ENCODE data around the gene PELI1. TPM values are rescaled to one million over a fixed set of nuclear protein-coding genes. Genes with fewer than 3 reads are reported as not detected.

Gene PELI1
- total RNA-seq, 4 donors from 2014 or later = 13.7 to 31.1 (median 19.7) TPM

DNA sequence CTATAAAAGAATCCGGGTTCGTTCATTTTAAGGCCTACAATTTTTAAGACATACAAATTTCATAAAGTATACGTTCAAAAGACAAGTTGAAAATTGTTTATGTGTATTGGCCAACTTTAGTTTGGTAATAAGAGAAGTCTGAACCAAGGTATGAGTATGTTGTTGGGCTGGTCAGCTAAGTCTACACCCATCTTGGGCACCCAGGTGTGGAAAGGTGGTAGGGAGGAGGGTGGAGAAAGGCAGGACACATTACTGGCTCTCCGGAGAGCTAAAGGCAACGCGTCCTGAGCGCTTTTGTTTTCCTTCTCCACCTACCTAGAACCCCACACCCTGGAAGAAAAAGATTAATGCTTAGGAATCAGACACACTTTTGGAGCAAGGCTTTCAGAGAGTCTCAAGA, 899 bp upstream of the PELI1 start:
- DNase-seq (ENCODE audit: extremely low spot score) = no peak

DNA sequence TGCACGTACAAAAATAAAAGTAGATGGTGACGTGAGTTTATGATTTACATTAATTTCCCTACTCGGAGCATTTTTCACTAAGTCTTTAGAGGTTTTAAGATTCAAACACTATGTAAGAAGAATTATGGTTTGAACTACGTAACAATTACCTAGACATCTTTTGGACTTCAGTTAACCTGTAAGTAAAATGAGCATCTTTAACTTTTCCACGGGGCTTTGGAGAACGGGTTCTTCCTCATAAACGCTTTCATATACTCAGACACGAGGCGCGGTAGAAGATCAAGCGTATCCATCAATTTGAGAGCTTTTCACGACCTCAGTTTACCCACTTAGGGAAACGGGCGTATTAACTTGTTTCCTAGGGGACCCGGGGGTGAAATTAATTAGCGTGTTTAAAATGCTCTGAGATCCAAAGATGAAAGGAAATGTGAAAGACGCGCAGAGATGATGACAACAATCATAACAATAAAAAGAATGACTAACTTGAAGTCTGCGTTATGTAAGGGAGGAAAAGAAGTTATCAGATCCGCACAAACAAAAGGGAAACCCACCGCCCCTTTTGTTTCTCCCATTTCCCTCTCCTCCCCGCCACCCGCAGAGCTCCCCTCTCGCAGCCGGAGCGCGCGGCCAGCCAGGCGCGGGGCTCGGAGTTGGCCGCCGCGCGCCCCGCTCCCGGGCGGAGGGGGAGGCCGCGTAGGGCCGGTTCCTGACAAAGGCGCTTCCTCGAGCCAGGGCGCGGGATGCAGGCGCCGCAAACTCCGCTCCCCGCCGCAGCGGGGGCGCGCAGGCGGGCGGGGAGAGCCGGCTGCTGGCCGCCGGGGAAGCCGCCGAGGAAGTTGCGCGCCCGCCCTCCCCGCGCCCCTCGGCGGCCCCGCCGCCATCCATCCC, 807 bp downstream of the PELI1 start:
- H3K9me3 ChIP-seq = no peaks in the 10 kb centered on the region
- WGBS = under 1% methylated on average over 21 of the region's 69 CpGs
- DNase-seq (ENCODE audit: extremely low spot score) = no peak

More for the DNA sequence above, 899 bp upstream of the PELI1 start:
- H3K27me3 ChIP-seq = no peaks in the 10 kb centered on the region
- H3K36me3 ChIP-seq = no peaks in the 10 kb centered on the region
- H3K4me1 ChIP-seq = peaks cover 10 to 28% (median 26%) of the 10 kb centered on the region in 4 donors
- intact Hi-C loops (cut with DNase I) = loop anchor here (10.0 kb wide), 1 partner anchor 60 kb away; no protein-coding TSS in a partner anchor
- no peaks in the 10 kb centered on the region for H3K9me3 ChIP-seq
- H3K4me3 ChIP-seq = no peak overlapping the region
- no peak for TF ChIP-seq EP300 (IDR thresholded peaks at IDR 0.05)
- TF ChIP-seq, protein P1, sequence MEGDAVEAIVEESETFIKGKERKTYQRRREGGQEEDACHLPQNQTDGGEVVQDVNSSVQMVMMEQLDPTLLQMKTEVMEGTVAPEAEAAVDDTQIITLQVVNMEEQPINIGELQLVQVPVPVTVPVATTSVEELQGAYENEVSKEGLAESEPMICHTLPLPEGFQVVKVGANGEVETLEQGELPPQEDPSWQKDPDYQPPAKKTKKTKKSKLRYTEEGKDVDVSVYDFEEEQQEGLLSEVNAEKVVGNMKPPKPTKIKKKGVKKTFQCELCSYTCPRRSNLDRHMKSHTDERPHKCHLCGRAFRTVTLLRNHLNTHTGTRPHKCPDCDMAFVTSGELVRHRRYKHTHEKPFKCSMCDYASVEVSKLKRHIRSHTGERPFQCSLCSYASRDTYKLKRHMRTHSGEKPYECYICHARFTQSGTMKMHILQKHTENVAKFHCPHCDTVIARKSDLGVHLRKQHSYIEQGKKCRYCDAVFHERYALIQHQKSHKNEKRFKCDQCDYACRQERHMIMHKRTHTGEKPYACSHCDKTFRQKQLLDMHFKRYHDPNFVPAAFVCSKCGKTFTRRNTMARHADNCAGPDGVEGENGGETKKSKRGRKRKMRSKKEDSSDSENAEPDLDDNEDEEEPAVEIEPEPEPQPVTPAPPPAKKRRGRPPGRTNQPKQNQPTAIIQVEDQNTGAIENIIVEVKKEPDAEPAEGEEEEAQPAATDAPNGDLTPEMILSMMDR (IDR thresholded peaks at IDR 0.05) = no peak
- TF ChIP-seq POLR2A (IDR thresholded peaks at IDR 0.05; ENCODE audit: low read depth) = no peak
- no peak for TF ChIP-seq POLR2AphosphoS5 (IDR thresholded peaks at IDR 0.05)
- WGBS = 96% methylated on average over 7 of the region's 7 CpGs
- peak overlapping the region in 1 of 4 donors; percentile 99 for H3K27ac ChIP-seq (replicated peaks in 1 of 4)

DNA sequence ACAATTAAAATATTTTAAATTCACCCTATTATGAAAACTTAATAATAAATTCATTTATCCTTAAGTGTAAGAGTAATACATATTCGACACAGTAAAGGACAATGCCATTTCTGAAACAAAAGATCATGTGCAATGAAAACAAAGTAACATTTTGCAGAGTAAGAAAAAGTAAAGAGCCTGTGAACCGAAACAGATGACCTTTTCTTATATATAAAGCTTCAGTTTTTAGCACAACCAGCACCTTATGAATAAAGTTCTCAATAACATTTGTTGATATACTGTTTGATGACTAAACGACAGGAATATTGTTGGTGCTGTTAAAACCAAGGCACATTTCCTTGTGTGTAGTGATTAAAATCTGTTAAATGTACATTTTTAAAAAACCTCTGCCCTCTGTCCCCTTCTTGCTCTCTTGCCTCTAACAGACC, 1.5 kb downstream of the PELI1 start:
- H3K4me1 ChIP-seq = peaks cover 30 to 52% (median 49%) of the 10 kb centered on the region in 4 donors
- H3K27me3 ChIP-seq = no peaks in the 10 kb centered on the region
- no peaks in the 10 kb centered on the region for H3K9me3 ChIP-seq
- peak overlapping the region; percentile 68 to 100 (median 96) for H3K4me3 ChIP-seq
- 8% methylated on average over 3 of the region's 3 CpGs for WGBS
- no peaks in the 10 kb centered on the region for H3K36me3 ChIP-seq
- H3K27ac ChIP-seq (replicated peaks in 1 of 4) = peak overlapping the region; percentile 92 to 99 (median 98)
- TF ChIP-seq EP300 (IDR thresholded peaks at IDR 0.05) (no peak), POLR2AphosphoS5 (IDR thresholded peaks at IDR 0.05) (no peak), POLR2A (IDR thresholded peaks at IDR 0.05; ENCODE audit: low read depth) (no peak)
- TF ChIP-seq, protein P1 (IDR thresholded peaks at IDR 0.05) = no peak
- DNase-seq (ENCODE audit: extremely low spot score) = no peak
- intact Hi-C loops (cut with DNase I) = loop anchor here (5.0 to 10.0 kb wide), 2 partner anchors 62 to 85 kb away; no protein-coding TSS in a partner anchor

More for the DNA sequence above, 807 bp downstream of the PELI1 start:
- peaks cover 24 to 46% (median 43%) of the 10 kb centered on the region in 4 donors for H3K4me1 ChIP-seq
- intact Hi-C loops (cut with DNase I) = loop anchor here (5.0 to 10.0 kb wide), 2 partner anchors 61 to 84 kb away; no protein-coding TSS in a partner anchor
- peak overlapping the region; percentile 68 to 100 (median 96) for H3K4me3 ChIP-seq
- H3K36me3 ChIP-seq = no peaks in the 10 kb centered on the region
- peak overlapping the region; percentile 92 to 99 (median 98) for H3K27ac ChIP-seq (replicated peaks in 1 of 4)
- TF ChIP-seq EP300 (IDR thresholded peaks at IDR 0.05) = no peak
- TF ChIP-seq POLR2A (IDR thresholded peaks at IDR 0.05; ENCODE audit: low read depth) = no peak
- TF ChIP-seq, protein P1 (IDR thresholded peaks at IDR 0.05) = no peak
- no peak for TF ChIP-seq POLR2AphosphoS5 (IDR thresholded peaks at IDR 0.05)
- H3K27me3 ChIP-seq = no peaks in the 10 kb centered on the region

DNA sequence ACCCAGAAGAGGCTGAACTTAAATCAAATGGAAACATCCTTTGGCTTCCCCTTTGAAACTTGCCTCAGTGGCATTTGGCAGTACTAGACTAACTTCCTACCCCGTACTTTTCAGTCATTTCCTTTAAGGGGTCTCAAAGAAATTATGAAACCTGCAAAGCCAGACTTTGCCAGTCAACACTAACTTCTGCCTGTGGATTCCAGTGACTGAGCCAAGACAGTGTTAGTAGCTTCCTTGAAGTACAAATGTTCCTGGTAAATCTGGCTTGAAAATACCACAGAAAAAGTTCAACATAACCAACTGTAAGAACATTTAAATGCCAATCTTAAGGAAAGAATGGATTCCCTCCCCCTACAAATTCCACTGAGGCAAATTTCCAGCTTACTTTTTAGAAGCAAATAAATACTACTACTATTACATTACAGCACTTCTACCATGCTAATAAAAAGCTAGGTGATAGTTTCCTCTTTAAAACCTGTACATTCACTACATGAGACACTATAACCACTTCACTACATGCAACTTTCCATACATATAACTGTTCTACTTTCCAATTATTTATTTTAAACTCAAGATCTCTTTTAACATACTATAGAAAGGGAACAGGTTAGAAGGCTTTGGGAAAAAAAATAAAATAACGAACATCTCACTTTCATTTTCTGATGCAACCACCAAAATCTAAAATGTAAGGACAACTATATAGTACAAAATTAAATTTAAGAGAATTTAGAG, 2.4 kb downstream of the PELI1 start:
- no peak for TF ChIP-seq POLR2A (IDR thresholded peaks at IDR 0.05; ENCODE audit: low read depth)
- peak in 1 of 2 donors; percentile 20 for TF ChIP-seq POLR2AphosphoS5 (IDR thresholded peaks at IDR 0.05)
- Histone ChIP-seq H3K4me1 (peaks cover 30 to 61% (median 57%) of the 10 kb centered on the region in 4 donors), H3K27me3 (no peaks in the 10 kb centered on the region), H3K9me3 (no peaks in the 10 kb centered on the region), H3K27ac (replicated peaks in 1 of 4) (peak overlapping the region; percentile 92 to 99 (median 98)), H3K36me3 (no peaks in the 10 kb centered on the region), H3K4me3 (peak overlapping the region; percentile 68 to 100 (median 96))
- DNase-seq (ENCODE audit: extremely low spot score) = no peak
- intact Hi-C loops (cut with DNase I) = loop anchor here (5.0 to 10.0 kb wide), 2 partner anchors 63 to 85 kb away; no protein-coding TSS in a partner anchor
- 23% methylated on average over 2 of the region's 2 CpGs for WGBS
